Measurements from ENCODE around the gene MRM1.

The MRM1 gene, protein sequence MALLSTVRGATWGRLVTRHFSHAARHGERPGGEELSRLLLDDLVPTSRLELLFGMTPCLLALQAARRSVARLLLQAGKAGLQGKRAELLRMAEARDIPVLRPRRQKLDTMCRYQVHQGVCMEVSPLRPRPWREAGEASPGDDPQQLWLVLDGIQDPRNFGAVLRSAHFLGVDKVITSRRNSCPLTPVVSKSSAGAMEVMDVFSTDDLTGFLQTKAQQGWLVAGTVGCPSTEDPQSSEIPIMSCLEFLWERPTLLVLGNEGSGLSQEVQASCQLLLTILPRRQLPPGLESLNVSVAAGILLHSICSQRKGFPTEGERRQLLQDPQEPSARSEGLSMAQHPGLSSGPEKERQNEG

DNA sequence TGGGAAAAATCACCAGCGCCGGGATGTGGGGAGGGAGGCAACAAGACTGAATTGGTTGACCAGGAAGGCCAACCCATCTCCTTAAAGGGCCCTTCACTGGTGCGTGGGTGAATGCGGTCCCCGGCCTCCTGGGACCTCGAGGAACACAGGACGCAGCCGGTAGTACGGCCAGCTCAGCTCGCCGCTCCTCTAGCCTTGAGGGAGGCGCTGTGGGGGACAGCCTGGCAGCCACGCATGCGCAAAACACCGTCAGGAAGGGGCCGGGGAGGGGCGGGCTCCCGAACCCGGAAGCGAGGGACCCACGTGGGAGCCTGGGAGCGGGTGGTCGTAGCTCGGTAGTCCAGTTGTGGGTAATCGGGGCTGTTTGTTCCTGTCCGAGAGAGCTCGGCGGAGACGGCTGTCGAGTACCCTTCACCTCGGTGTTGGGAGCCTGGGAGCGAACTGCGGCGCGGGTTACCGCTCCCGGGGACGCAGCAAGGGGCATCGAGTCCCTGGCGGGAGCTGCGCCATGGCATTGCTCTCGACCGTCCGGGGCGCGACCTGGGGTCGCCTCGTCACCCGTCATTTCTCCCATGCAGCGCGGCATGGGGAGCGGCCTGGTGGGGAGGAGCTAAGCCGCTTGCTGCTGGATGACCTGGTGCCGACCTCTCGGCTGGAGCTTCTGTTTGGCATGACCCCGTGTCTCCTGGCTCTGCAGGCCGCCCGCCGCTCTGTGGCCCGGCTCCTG lies at the start of gene MRM1:
TSS of gene MRM1 (plus strand) at position 281 of the 727 bp plus-strand sequence. CDS start at position 509, 228 bp downstream.
- peak; percentile 98 for DNase-seq (ENCODE audit: low spot score)

DNA sequence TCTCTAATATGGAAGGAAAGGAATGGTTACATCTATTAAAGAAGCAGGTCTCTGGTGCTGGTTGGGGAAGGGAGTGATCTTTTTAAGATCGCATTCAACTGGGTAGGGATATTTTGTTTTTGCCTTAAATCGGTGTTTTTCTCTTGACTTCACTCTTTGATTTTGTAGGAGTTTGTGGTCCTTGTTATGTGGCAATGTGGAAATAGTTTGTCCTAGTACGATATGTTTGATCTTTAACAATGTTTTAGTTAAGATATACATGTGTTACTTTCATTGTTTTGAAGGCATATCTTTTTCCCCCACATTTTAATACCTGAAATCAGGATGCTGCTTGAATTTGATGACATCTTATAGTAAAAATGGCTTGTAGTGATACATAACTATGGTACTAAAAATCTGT lies 47.9 kb upstream of the MRM1 start:
- DNase-seq (ENCODE audit: low spot score) = no peak

DNA sequence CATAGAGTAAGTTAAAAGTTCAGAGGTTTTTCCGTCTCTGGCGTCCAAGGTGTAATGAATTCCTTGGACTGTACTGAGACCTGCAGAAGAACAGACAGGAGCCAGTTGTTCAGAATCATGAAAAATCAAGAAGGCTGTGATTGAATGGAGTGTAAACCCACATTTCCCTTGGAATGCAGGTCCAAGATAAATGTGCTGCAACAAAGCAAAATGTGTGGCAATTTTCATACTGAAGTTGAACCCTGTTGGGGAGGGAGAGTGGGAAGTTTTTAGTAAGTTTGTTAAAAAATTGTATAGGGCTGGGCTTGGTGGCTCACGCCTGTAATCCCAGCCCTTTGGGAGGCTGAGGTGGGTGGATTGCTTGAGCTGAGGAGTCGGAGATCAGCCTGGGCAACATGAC lies 35.3 kb upstream of the MRM1 start:
- no peak for DNase-seq (ENCODE audit: low spot score)

DNA sequence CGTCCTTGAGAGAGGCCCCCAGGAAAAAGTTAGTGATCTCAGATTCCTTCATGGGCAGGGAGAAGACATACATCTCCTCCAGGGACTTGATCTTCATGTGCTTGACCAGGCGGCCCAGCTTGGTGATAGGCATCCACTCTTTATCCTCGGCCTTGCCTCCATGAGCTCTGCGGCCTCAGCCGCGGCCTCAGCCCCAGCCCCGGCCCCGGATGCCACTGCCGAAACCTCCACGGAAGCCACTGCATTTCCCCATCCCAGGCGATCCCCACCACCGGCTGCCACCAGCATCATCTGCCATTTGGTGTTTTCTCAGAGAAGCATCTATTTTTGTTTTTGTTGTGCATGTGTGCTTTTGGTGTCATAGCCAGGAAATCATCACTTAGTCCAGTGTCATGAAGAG lies 26.4 kb upstream of the MRM1 start:
- DNase-seq (ENCODE audit: low spot score) = no peak

DNA sequence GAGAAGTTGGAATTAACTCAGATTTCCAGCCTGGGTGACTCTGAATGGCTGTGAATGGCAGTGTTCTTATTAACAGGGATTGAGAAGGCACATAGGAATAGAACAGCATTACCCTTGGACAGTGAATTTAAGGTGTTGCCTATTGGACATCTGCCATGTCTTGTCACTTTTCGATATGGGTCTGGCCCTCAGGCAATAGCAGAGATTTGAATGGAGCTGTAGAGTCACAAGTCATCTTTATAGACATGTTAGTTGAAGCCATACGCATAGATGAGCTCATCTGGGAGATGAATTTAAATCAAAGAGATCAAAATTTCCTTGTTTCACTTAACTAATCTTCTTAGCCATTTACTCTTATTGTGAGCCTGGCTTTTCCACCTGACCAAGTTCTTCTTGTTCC lies 24.6 kb upstream of the MRM1 start:
- DNase-seq (ENCODE audit: low spot score) = no peak

DNA sequence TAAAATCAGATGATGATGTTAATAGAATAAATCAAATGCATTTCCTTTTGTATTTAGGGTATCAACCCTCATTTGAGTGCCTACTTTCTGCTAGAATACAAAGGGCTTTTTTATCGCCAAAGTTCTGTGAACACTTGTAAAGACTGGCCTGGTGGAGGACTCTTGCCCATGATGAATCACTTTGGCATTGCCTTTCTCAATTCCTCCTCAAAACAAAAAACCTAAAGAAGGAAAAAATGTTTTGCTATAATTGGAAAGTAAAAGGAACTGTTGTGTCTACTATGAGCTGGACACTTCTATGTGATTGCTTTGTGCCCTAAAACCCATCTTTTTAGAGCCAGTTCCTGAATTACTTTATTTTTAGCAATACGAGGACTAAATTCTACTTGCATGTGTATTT lies 22.7 kb upstream of the MRM1 start:
- DNase-seq (ENCODE audit: low spot score) = peak; percentile 26

DNA sequence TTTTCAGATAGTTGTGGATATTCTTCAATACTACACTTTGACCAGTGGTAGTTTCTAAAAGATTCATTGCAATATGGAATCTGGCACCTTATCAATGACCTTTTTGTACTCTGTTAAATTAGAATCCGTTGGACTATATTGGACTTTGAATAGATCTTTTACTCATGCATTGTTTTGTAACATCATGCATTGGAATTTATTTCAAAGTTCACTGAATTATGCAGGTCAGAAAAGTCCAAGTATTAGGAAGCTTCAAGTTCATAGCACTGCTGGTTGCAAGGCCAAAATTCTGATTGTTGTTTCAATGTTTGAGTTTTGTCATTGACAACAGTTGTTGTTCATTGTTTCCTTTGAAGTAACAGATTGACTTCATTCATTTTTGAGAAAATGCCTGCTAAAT lies 17.6 kb upstream of the MRM1 start:
- no peak for DNase-seq (ENCODE audit: low spot score)

DNA sequence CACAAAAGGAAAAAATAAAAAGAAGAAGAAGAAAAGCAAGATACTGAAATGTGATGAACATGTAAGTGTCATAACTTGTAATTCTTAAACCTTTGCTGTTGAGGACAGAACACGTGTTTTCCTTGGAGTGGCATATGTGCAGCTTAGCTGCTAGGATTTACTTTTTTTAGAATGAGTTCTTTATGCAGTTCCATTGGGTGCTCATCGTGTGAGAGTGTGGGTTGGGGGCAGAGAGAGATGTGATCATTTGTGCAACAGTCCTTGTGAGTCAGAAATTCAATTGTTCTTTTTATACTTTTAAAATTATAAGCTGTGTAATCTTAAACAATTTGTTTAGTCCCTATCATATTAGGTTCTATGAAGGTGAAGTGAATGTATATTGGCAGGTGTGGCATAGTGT lies 15.2 kb upstream of the MRM1 start:
- DNase-seq (ENCODE audit: low spot score) = no peak

DNA sequence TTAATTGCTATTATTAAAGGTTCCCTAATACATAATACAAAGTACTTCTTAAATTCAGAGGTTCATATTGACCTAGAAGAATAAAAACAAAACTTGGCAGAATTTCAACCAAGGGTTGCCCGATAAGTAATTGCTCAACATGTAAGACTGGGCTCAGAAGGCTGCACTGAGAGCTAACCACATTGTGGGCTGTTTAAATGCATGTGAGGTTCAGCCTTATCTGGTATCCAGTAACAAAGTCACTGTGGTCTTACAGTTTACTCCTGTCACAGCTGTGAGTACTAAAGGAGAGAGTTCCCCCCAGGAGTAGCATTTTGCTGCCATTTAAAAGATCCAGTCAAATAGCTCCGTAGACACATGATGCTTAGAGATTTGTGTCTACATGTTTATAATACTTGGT lies 11.3 kb upstream of the MRM1 start:
- no peak for DNase-seq (ENCODE audit: low spot score)

DNA sequence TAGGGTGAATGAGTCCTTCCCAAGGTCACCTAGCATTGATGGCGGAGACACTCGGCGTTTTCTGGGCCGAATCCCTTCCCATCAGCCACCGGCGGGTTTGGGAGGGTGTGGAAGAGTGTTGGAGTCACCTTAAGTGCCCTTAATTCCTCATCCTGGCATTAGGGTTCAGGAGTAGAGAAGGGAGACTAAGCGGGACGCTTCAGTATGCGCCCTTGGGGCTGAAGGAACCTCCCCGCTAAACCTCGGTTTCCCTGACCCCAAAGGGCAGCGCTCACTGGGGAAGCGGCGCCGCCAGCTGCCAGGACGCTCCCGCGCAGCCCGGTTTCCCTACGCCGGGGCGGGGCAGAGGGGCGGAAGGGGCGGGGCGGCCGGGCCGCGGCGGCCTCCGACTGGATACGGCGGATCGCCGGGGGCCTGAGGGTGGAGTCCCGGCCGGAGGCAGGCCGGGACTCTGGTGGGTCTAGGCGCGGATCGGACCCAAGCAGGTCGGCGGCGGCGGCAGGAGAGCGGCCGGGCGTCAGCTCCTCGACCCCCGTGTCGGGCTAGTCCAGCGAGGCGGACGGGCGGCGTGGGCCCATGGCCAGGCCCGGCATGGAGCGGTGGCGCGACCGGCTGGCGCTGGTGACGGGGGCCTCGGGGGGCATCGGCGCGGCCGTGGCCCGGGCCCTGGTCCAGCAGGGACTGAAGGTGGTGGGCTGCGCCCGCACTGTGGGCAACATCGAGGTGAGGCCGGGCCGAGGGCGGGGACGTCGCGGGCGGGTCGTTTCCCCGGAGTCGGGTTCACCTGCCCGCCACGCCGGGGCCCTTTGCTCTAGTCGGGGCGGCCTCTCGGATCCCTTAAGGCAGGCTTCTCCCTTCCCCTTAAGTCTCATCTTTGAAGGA lies 9.7 kb upstream of the MRM1 start, which contains the start of gene DHRS11:
TSS of gene DHRS11 (plus strand) at position 446 of the 882 bp plus-strand sequence. CDS start at position 577, 131 bp downstream.
- DNase-seq (ENCODE audit: low spot score) = peak; percentile 98

DNA sequence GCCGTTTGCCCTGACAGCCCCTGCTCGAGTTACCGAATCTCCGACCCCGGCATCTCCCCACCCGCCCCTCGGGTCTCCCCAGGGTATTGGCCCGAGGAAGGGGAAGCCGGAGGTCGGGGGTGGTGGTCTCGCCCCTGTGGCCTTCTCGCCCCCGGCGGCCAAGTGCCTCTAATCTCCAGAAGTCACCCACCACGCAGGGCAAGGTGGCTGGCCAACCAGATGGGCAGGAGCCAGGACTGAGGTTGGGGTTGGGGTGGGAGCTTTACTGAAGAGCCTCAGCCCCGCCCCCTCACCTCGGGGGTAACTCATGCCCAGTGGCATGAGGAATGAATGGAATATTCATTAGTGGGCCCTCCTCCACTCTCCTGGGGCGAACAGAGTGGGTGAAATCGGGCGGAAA lies 9.1 kb upstream of the MRM1 start:
- DNase-seq (ENCODE audit: low spot score) = peak; percentile 44

DNA sequence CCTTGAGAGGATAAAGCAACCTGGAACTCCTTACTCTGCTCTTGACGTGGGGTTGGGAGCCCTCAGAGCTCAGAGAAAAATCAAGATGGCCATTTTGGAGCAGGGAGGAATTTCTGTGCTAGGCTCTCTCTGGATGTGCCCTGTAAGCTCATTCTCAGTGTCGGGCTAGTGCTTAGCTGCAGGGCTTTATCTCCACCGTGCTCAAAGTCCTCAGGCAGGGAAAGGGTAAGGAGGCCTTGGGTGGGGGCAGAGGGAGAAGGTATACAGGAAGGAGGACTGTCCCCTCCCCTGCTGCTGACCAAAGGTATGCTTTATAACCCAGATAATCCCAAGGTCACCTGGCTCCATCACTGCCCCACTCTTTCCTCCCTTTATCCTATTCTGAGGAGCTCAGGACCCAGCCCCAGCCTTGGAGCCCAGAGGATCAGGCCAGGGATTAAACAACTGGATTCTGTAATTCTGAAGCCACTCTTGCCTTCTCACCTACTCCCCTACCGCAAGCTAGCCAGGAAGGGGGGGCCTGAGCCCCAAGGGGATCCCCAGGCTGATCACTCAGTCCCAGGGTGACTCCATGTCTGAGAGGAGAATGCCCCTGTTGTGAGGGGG lies 8.6 kb upstream of the MRM1 start:
- DNase-seq (ENCODE audit: low spot score) = no peak

DNA sequence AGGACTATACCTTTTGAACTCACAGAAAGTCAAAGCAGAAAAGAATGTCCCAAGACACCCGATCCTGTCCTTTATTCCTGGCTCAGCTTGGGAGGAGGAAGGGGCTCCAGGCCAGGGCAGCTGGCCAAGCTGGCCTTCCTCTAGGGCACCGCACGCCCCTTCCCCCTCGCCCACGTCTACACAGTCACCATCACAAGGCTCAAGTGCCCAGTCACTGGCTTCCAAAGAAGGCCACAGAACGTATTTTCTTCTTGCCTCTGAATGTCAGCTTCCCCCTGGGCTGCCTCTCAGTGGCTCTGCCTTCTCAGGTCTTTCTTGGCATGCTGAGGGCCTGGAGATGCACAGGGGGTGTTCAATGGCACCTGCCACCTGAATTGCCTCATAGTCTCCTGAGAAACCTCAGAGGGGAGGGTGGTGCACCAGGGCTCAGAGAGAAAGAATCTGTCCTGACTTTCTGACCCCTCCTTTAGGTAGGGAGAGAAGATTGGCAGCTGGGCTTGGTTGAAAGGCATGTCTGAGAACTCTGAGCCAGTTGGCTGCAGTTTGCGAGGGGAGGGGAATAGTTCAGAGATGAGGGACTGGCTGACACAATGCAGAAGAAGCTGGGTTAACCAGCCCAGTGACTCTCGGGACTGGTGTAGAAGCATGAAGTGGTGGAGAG lies 7.6 kb upstream of the MRM1 start:
- no peak for DNase-seq (ENCODE audit: low spot score)

DNA sequence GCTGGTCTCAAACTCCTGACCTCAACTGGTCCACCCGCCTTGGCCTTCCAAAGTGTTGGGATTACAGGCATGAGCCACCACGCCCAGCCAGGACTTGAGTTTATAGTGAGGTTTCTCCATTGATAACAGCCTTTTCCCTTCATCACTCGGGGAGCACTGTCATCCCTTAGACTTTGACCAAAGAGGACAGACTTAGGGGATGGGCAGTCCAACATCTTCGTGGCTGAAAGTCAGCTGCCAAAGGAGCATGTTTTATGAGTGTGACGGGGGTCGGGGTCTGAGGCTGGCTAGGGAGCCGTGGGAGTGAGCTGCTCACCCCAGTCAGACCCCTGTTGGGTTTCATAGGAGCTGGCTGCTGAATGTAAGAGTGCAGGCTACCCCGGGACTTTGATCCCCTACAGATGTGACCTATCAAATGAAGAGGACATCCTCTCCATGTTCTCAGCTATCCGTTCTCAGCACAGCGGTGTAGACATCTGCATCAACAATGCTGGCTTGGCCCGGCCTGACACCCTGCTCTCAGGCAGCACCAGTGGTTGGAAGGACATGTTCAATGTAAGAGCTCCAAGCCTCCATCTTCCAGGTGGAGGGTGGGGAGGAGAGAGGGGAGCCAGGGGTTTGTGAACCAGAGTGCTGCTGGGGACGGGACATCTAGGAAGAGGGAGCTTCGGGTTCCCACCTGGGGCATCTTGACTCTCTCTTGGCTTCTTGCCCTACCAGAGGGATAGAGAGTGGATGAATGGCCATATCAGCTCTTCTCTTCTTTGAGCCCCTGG lies 6.6 kb upstream of the MRM1 start:
- no peak for DNase-seq (ENCODE audit: low spot score)

DNA sequence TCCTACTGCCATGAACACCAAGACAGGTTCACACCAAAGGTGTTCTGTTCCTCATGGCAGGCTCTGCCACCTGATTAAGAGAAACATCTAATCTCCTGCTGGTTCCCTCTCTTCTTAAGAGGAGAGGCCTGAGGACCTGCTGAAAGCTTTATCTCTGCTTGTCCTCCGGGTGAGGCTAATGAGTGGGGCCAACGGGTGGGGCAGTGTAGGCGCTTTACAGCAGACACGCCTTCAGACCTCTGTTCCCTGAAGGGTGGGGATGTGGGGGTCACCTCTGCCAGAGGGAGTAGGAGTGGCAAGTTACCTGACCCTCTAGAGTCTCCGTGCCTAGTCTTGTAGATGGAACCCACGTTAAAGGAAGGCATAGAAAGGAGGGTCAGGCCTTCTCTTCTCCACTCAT lies 4.2 kb upstream of the MRM1 start:
- DNase-seq (ENCODE audit: low spot score) = no peak

DNA sequence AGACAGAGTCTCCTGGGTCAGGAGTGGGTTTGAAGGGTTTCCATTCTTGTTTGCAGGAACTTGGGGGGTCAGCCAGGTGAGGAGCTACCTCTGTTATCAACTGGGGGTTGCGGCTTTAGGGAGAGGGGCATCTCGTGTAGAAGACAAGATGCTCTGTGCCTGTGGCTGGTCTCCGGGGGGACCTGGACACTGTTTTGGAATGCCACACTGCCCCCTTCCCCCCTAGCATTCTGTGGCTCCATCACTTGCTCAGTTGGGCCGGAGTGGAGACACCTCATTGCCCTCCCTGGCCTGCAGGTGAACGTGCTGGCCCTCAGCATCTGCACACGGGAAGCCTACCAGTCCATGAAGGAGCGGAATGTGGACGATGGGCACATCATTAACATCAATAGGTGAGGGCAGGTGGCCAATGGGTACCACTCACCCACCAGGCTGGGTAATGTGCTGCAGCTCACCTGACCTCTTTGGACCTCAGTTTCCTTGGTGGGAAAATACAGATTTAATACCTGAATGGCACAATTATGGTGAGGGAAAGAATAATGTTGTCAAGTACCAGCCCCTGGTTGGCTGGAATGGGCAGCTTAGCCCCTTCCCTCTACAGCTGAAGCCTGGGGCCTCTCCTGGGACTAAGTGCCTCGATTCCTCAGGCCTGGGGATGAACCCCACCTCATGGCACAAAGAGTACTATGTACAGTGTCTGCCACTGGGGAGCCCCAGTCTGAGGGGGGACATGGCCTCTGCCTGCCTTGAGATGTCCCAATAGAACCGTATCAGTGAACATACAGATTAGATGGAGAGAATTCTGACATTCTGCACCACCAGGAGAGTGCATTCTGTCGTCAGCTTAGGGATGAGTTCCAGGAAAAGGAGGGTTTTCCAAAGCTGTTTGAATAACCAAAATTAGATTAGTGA lies 3.3 kb upstream of the MRM1 start:
- DNase-seq (ENCODE audit: low spot score) = no peak

DNA sequence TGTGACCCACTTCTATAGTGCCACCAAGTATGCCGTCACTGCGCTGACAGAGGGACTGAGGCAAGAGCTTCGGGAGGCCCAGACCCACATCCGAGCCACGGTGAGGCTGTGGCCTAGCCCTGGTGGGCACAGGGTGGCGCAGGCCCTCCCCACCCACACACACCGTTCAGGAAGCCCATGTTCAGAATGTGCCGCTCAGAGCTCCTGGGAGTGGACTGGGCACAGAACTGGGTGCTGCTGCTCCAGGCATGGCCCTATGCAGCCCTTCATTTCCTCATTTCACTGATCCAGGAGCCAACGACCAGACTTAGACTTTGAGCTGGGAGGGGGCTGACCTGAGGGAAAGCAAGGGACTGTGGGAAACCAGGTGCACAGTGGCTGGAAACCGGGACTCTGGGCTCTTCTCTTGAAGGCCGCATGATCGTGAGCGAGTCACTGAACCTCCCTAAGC lies 2.4 kb upstream of the MRM1 start:
- no peak for DNase-seq (ENCODE audit: low spot score)

DNA sequence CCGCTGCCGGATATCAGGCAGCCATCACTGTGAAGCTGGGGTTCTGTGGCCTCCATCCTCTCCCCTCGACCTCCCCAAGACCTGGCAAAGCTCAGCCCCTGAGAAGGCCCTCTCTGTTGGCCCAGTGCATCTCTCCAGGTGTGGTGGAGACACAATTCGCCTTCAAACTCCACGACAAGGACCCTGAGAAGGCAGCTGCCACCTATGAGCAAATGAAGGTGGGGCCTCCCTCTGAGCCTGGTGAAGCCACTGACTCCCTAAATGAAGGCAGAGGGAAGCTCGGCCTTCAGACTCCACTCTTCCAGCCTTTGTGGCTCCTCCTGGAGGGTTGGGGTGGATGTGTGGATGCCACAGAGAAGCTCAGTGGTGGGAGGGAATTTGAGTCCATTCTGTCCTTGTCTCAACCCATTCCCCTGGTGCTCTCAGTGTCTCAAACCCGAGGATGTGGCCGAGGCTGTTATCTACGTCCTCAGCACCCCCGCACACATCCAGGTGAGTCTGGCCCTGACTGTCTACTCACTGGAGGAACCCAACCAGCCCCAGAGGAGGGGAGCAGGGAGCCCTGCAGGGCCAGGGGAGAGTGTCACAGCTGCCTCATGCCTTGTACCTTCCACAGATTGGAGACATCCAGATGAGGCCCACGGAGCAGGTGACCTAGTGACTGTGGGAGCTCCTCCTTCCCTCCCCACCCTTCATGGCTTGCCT lies 1.7 kb upstream of the MRM1 start:
- no peak for DNase-seq (ENCODE audit: low spot score)

DNA sequence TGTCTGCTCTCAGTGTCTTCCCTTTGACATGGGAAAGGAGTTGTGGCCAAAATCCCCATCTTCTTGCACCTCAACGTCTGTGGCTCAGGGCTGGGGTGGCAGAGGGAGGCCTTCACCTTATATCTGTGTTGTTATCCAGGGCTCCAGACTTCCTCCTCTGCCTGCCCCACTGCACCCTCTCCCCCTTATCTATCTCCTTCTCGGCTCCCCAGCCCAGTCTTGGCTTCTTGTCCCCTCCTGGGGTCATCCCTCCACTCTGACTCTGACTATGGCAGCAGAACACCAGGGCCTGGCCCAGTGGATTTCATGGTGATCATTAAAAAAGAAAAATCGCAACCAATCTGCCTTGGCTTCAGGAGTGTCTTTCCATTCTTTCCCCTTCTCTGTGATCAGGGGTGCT lies 918 bp upstream of the MRM1 start:
- no peak for DNase-seq (ENCODE audit: low spot score)
